Astrocyte of the spinal cord (primary cell): Measurements from ENCODE around the gene EMID1.

Experiments
- DNase-seq: peaks from one replicate; pipeline ENCODE4 v3.0.0; 2011; ENCODE audit warnings: low read depth, low spot score
- H3K4me3 ChIP-seq: 2 replicates; pipeline ENCODE4 v1.5.1; 2011; ENCODE audit warnings: low read depth, mild to moderate bottlenecking, low read length, moderate library complexity
- in situ Hi-C: cut with HindIII; loops from 2 replicates; pipeline ENCODE4 v1.10.0; 2017; ENCODE audit warnings: low sequenced_read_pairs
- TF ChIP-seq, protein P1 (sequence below): IDR thresholded peaks from 2 replicates; pipeline ENCODE4 v1.5.1; 2012; ENCODE audit warnings: low read depth, mild to moderate bottlenecking, low read length, inconsistent platforms

EMID1 gene

DNA sequence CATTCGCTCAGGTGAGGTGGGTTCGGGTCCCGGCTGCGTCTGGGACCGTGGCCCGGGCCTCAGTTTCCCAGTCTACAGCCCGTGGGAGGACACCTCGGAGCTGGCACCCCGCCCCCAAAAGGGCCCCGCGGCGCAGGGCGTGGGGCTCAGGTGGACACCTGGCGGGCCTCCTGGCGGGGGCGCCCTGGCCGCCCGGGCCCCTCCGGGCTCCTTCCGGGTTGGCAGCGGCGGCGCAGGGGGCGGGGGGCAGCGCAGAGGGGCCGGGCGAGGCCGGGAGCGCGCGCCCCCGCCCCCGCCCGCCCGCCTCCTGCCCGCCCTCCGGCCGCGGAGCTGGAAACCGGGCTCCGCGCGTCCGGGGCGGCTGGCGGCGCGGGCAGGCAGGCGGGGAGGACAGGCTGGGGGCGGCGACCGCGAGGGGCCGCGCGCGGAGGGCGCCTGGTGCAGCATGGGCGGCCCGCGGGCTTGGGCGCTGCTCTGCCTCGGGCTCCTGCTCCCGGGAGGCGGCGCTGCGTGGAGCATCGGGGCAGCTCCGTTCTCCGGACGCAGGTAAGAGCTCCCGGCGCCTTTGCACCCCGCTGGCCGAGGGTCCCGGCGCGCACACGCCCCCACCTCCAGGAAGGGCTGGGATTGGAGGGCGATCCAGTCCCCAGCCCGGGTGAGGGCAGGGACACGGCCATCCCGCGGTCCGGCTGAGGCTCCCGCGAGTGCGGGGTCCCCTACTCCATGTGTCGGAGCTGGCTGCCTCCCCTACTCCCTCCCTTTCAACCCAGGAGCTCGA, at the start of gene EMID1:
EMID1 (plus strand) TSS at position 303 of the 778 bp plus-strand sequence; CDS start at position 446, 143 bp downstream.
- in situ Hi-C loops: no loop called here
- H3K4me3 ChIP-seq: peak within 1 kb of the TSS; percentile 39
- TF ChIP-seq, protein P1, sequence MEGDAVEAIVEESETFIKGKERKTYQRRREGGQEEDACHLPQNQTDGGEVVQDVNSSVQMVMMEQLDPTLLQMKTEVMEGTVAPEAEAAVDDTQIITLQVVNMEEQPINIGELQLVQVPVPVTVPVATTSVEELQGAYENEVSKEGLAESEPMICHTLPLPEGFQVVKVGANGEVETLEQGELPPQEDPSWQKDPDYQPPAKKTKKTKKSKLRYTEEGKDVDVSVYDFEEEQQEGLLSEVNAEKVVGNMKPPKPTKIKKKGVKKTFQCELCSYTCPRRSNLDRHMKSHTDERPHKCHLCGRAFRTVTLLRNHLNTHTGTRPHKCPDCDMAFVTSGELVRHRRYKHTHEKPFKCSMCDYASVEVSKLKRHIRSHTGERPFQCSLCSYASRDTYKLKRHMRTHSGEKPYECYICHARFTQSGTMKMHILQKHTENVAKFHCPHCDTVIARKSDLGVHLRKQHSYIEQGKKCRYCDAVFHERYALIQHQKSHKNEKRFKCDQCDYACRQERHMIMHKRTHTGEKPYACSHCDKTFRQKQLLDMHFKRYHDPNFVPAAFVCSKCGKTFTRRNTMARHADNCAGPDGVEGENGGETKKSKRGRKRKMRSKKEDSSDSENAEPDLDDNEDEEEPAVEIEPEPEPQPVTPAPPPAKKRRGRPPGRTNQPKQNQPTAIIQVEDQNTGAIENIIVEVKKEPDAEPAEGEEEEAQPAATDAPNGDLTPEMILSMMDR: peak; percentile 38
- no peak for DNase-seq

DNA sequence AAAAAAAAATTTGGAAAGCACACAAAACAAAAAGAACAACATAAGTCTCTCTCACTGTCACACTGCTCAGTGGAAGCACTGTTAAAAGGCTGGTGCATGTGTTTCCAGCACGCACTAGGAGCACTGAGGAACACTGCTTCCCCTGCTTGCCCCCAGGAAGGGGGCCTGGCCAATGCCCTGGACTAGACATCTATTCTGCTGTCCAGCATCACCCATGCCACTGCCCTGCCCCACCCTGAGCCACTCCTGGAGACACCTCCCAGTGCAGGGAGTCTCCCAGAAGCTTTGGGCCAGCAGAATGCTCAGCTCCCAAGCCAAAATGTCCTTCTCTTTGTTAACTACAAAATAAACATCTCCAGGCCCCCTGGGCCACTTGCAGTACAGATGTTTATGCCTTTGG, 49.7 kb upstream of the EMID1 start:
- TF ChIP-seq, protein P1: no peak
- H3K4me3 ChIP-seq: no peak overlapping the region
- in situ Hi-C loops: no loop called here
- no peak for DNase-seq

DNA sequence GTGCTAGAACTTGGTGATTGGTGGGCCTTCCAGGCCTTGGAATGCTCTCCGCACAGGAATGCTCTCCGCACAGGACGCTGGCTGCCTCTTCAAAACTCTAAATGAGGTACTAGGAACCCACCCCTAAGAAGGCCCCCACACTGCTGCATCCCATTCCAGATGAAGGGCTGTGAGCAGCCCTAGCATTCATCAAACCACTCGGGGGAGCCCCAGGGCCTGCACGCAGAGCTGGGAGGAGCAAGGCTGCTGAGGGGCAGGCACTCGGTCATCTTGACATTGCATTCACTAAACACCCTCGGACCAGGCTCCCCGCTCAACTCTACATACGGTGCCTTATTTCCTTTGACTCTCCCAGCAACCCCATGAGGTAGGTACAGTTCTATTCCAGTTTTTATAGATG, 49.2 kb upstream of the EMID1 start:
- DNase-seq: no peak
- in situ Hi-C loops: no loop called here
- H3K4me3 ChIP-seq: no peak overlapping the region
- TF ChIP-seq, protein P1: peak; percentile 32

DNA sequence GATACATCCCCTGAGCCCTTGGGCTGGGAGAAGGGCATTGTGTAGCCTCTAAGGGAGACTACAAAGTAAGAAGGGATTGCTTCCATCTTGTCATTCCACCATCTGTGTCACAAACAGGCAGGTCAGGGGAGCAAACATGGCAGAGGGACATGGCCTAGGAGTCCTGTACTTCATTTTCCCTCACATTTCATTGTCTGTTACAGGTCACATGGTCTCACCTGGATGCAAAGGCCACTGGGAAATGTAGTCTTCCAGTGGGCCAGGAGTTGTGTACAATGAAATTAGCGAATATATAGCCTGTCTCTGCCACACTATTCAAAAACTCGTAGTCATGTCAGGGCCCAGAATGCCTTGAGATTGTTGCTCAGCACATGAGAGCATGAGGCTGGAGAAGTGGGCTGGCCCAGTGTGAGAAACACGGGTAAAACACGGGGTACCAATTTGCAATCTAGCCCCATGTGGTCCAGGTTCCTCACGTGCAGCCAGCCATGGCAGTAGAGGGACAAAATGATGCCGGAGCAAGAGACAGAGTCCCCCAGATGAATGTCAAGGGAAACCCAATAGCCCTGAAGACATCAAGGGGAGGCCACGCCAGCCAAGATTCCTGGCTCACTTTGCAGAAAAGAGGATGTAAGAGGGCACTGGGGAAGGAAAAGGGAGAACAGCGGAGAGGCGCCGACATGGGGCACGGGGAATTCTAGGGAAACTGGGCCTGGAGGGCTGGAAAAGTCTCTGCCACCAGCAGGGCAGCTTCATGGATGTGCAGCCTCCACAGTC, 47.7 kb upstream of the EMID1 start:
- TF ChIP-seq, protein P1: no peak
- H3K4me3 ChIP-seq: no peak overlapping the region
- no peak for DNase-seq
- in situ Hi-C loops: no loop called here

DNA sequence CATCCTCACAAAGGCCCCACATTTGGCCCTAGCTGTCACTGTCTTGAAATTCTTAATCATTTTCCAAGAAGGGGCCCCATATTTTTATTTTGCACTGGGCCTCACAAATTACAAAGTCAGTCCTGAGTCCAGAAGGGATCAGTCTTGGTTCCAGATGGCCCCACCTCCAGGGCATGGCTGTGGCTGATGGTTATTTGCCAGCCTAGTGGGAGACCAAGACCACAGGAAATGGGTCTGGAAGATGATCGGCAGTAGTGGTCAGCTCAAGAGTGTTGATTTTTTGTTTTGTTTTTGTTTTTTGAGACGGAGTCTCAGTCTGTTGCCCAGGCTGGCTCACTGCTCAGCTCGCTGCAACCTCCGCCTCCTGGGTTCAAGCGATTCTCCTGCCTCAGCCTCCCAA, 47.1 kb upstream of the EMID1 start:
- no peak overlapping the region for H3K4me3 ChIP-seq
- in situ Hi-C loops: no loop called here
- peak; percentile 6 for DNase-seq
- TF ChIP-seq, protein P1: no peak

DNA sequence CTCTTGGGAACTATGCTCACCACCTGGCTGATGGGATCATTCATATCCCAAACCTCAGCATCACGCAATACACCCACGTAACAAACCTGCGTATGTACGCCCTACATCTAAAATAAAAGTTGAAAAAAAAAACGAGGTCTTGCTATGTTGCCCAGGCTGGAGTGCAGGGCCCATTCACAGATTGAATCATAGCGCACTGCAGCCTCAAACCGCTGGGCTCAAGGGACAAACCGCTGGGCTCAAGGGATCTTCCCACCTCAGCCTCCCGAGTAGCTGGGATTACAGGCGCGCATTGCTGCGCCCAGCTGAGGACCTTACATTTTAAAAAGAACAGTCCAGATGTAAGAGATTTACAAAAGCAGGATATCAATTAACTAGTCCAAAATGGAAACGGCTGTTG, 41.9 kb upstream of the EMID1 start:
- in situ Hi-C loops: no loop called here
- TF ChIP-seq, protein P1: no peak
- no peak for DNase-seq
- no peak overlapping the region for H3K4me3 ChIP-seq
